GM18511 (cell line): ENCODE measurements around the gene HLA-DPB1.
"Not testable (repeated sequence)": the region's sequence is repeated elsewhere in the genome, so short reads cannot be mapped to it uniquely, and the experiment has no call there.

ENCODE experiments used
- ATAC-seq: cut with Tn5 transposase; IDR thresholded peaks from one replicate; pipeline ENCODE4 v1.9.1; 2021; ENCODE audit warnings: mild to moderate bottlenecking, moderate library complexity; ENCODE audit not compliant: unreplicated experiment

The HLA-DPB1 gene

DNA sequence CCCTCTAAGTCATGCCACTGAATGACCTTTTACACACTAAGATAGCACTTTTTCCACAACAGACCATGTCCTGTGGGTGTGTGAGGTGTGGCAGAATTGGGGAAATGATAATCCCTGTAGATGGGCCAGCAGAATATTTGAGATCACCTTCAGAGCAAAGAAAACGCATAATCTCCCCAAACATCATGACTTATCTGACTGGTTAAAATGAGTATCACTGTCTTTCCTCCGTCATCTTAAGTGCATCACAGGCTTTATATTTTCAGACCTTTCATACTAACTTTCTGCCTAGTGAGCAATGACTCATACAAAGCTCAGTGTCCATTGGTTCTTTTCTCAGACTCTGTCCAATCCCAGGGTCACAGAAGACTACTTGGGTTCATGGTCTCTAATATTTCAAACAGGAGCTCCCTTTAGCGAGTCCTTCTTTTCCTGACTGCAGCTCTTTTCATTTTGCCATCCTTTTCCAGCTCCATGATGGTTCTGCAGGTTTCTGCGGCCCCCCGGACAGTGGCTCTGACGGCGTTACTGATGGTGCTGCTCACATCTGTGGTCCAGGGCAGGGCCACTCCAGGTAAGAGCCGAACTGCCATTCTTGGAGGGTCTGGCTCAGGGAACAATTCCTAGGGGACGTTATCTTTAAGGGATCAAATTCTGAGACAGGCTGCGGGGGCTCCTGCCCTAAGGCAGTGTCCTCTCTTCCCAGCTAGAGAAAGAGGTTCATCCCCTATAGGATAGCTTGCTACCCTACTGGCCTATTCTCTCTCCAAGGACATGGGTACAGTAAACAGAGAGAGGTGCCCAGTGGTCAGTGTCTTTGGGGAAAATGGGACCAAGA lies at the start of gene HLA-DPB1:
HLA-DPB1 (plus strand) TSS at position 423 of the 838 bp plus-strand sequence; CDS start at position 475, 52 bp downstream.
- peak; percentile 76 for ATAC-seq

GRCh38 chr6:33028220-33028849 lies 47.5 kb upstream of the HLA-DPB1 start:
- ATAC-seq, result no peak

- peak; percentile 78 for ATAC-seq
Measured at GRCh38 chr6:33029328-33030184, 46.2 kb upstream of the HLA-DPB1 start.

DNA sequence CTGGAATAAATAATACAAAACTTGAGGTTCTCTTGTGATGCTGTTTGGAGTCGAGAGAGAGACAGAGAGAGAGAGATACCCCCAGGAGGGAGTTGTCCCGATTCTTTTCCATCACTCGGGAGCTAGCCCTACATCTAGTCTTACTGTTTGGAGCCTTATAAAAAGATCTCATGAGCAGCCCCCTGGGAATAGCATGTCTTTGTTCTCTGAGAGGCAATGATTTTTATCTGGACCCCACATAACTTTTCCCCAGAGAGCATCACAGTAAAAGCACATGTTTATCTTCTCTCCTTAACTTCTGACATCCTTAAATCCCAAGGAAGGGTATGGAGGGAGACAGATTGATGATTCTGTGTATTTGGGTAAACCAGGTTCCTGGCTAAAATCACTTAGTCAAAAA lies 45.5 kb upstream of the HLA-DPB1 start:
- ATAC-seq, result no peak

GRCh38 chr6:33034554-33034953 lies 41.2 kb upstream of the HLA-DPB1 start:
- no peak for ATAC-seq

GRCh38 chr6:33036535-33036934 lies 39.3 kb upstream of the HLA-DPB1 start:
- ATAC-seq, result no peak

DNA sequence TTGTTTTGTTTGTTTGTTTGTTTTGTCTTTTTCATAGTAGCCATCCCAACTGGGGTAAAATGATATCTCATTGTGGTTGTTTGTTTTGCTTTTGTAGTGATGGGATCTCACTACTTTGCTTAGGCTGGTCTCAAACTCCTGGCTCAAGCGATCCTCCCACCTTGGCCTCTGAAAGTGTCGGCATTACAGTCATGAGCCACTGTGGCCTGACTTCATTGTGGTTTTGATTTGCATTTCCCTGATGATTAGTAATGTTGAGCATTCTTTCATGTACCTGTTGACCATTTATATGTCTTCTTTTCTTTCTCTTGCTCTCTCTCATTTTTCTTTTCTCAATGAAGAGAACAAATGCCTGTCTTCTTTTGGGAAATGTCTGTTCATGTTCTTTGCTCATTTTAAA lies 35.6 kb upstream of the HLA-DPB1 start:
- ATAC-seq, result no peak

DNA sequence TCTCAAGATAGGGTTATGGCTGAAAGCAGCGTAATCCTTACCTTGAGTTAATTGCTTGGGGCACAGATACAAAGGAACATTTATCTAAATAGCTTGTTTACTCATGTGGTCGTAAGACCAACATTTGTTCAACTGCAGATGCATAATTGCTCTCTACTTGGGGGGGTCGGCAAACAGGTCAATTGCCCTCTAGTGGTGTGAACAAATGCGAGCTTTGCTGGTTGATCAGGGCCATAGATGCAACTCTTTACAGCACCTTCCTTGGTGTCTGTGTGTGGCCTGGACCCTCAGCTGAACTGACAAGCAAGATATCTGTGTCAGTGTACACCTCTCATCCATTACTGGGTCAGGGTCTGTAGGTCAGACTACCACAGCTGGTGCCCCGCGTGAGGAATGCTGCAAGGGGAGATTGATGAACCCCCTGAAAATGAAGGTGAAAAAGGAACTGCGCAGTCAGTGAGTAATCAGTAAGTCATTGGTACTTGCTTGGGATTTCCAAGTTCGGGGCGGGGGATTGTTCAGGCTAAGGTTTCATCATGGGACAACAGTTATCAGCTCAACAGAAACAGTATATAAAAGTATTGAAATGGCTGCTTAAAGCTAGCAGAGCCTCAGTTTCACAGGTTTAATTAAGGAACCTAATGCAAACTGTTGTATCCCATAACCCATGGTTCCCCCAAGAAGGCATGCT lies 26.3 kb upstream of the HLA-DPB1 start:
- ATAC-seq, result no peak

DNA sequence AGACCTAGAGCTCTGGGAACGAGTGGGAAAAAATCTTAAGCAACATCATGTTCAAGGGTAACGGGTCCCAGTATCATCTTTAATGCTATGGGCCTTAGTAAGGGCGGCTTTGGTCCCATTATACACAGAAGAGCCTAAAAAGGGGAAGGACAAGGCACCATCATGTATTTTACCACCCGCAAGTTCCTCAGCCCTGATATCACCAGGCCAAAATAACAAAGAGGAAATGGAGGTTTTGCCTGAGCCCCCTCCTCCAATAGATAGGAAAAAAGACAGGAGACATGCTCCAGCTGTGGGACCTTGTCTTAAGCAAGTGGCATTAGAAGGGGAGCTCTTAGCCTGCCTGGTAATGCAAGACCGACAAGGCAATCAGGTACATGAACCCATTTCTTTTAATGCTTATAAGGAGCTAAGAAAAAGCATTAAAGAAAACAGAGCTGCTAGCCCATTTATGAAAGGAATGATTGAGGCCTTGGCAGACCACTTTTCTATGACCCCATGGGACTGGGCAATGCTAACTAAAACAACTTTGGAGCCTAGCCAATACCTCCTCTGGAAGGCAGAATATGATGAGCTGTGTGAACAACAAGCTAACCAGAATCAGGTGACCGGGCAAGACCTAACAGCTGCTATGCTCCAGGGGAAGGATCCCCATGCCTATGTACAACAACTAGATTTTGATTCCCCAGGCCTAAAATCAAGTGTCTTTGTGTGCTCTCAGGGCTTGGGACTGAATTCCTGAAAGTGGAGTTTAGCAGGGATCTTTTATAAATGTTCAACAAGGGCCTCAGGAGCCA lies 25.6 kb upstream of the HLA-DPB1 start:
- ATAC-seq, result no peak

- ATAC-seq, result no peak
Measured at GRCh38 chr6:33052627-33053026, 23.2 kb upstream of the HLA-DPB1 start.

GRCh38 chr6:33053230-33053629 lies 22.6 kb upstream of the HLA-DPB1 start:
- ATAC-seq, result no peak

GRCh38 chr6:33057222-33058150 lies 18.3 kb upstream of the HLA-DPB1 start:
- ATAC-seq, result no peak

DNA sequence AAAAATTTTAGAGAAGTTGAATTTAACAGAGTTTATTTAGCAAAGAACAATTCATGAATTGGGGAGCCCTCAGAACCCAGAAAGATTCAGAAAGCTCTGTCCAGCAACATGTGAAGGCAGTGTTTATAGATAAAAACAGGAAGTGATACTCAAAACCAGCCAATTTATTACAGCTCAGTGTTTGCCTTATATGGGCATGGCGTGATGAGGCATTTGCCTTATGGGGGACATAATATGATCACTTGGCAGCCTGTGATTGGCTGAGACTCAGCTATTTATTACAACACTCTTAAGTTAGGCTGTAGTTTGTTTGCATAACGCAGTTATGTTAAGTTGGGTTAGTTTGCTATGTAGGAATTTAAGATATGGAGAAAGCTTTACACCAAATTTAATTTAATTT lies 13.8 kb upstream of the HLA-DPB1 start:
- ATAC-seq, result no peak

GRCh38 chr6:33063435-33063834 lies 12.4 kb upstream of the HLA-DPB1 start:
- not testable (repeated sequence) for ATAC-seq

- no peak for ATAC-seq
Measured at GRCh38 chr6:33064723-33065122, 11.1 kb upstream of the HLA-DPB1 start.

DNA sequence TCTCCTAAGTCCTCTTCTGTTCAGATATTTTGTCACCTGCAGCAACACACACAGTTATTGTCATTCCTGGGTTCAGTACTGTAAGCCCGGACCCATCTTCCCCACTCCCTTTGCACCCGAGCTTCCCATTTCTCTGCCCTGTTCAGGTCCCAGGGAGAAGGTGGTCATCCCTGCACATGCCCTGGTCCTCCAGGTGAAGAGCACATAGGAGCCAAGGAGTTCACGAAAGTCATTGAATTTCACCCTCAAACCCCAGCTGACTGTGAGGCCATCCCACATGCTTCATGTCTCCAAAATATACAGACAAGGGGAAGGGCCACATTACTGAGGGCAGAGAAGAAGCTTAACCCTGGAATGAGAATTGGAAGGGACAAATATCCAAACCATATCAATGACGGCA lies 10.5 kb upstream of the HLA-DPB1 start:
- ATAC-seq, result no peak

- no peak for ATAC-seq
Measured at GRCh38 chr6:33066917-33067521, 8.8 kb upstream of the HLA-DPB1 start.

GRCh38 chr6:33069021-33069738 lies 6.6 kb upstream of the HLA-DPB1 start:
- no peak for ATAC-seq
